PC-9 (cell line): ENCODE data around the gene NATD1. TPM values are rescaled to one million over a fixed set of nuclear protein-coding genes. Genes with fewer than 3 reads are reported as not detected.

Experiments
- BruUV-seq: library from RNA; stranded (reverse); fragments of 400-500 nt; replicated peaks from 2 replicates; lab custom pipeline; 2021; lab: Mats Ljungman, UMichigan
- CTCF ChIA-PET: fragments of 300-600 bp; sonication (Branson Sonifier 250); formaldehyde crosslinking; loops from one replicate; lab custom pipeline; 2022; ENCODE audit warnings: antibody characterized with exemption; lab: Charles Lee
- POLR2A ChIA-PET: fragments of 300-600 bp; sonication (Branson Sonifier 250); formaldehyde crosslinking; loops from one replicate; lab custom pipeline; 2022; ENCODE audit warnings: antibody characterized with exemption; ENCODE audit not compliant: unreplicated experiment; lab: Charles Lee
- DNase-seq, 2 experiments: peaks; one replicate each; pipeline versions ENCODE4 v3.0.0 to v3.0.0-alpha.2; 2015 to 2022; ENCODE audit warnings: mixed read lengths in 1 of 2
- H2AFZ ChIP-seq: fragments of 200-600 bp; sonication (generic); 2 replicates; pipeline ENCODE4 v1.8.1; 2017; ENCODE audit warnings: antibody characterized with exemption
- H3F3A ChIP-seq: fragments of 200-600 bp; sonication (generic); 2 replicates; pipeline ENCODE4 v1.8.1; 2017; ENCODE audit warnings: antibody characterized with exemption, mild to moderate bottlenecking, low read depth; ENCODE audit not compliant: insufficient read depth
- H3K27ac ChIP-seq: fragments of 200-600 bp; sonication (generic); 2 replicates; pipeline ENCODE4 v1.6.1; 2016; ENCODE audit warnings: mixed run types
- H3K27me3 ChIP-seq: fragments of 200-600 bp; sonication (generic); 2 replicates; pipeline ENCODE4 v1.6.1; 2016; ENCODE audit warnings: low read depth, mixed run types; ENCODE audit not compliant: insufficient read depth
- H3K36me3 ChIP-seq: fragments of 200-600 bp; sonication (generic); 2 replicates; pipeline ENCODE4 v1.6.1; 2016; ENCODE audit warnings: low read depth, mixed run types
- H3K4me1 ChIP-seq: fragments of 200-600 bp; sonication (generic); replicated peaks from 2 replicates; pipeline ENCODE4 v1.6.1; 2016; ENCODE audit warnings: mixed run types; ENCODE audit not compliant: insufficient read depth
- H3K4me2 ChIP-seq: fragments of 200-600 bp; sonication (generic); 2 replicates; pipeline ENCODE4 v1.6.1; 2017; ENCODE audit warnings: mixed run types
- H3K4me3 ChIP-seq: fragments of 200-600 bp; sonication (generic); 2 replicates; pipeline ENCODE4 v1.6.1; 2016; ENCODE audit warnings: mixed run types
- H3K79me2 ChIP-seq: fragments of 200-600 bp; sonication (generic); 2 replicates; pipeline ENCODE4 v1.6.1; 2017; ENCODE audit warnings: low read depth, mixed run types
- H3K9me2 ChIP-seq: fragments of 200-600 bp; sonication (generic); 2 replicates; pipeline ENCODE4 v1.8.1; 2017; ENCODE audit warnings: mild to moderate bottlenecking; ENCODE audit not compliant: insufficient read depth
- H3K9me3 ChIP-seq: fragments of 200-600 bp; sonication (generic); 2 replicates; pipeline ENCODE4 v1.8.1; 2016; ENCODE audit warnings: low read depth; ENCODE audit not compliant: insufficient read depth
- H4K20me1 ChIP-seq: fragments of 200-600 bp; sonication (generic); 2 replicates; pipeline ENCODE4 v1.8.1; 2017; ENCODE audit not compliant: insufficient read depth
- EZH2 ChIP-seq: fragments of 200-600 bp; sonication (generic); IDR thresholded peaks from 2 replicates; pipeline ENCODE4 v1.8.0; 2017; ENCODE audit warnings: antibody characterized with exemption, low read depth
- intact Hi-C: fragments of 100-400 bp; cut with micrococcal nuclease; formaldehyde crosslinking; loops from one replicate; pipeline ENCODE4 v1.10.0; 2022; ENCODE audit not compliant: unreplicated experiment
- total RNA-seq: library from RNA; stranded (reverse); gene quantifications from 2 replicates; pipeline ENCODE4 v1.2.3, GENCODE V29; 2021
- TF ChIP-seq, protein P1 (sequence below): fragments of 200-600 bp; sonication (generic); conservative IDR thresholded peaks from 2 replicates; pipeline ENCODE4 v1.6.1; 2017; ENCODE audit warnings: mixed run types, antibody characterized with exemption, mild to moderate bottlenecking, moderate library complexity

NATD1 gene
- total RNA-seq, 1 experiment from 2014 or later = 5.4 TPM

DNA sequence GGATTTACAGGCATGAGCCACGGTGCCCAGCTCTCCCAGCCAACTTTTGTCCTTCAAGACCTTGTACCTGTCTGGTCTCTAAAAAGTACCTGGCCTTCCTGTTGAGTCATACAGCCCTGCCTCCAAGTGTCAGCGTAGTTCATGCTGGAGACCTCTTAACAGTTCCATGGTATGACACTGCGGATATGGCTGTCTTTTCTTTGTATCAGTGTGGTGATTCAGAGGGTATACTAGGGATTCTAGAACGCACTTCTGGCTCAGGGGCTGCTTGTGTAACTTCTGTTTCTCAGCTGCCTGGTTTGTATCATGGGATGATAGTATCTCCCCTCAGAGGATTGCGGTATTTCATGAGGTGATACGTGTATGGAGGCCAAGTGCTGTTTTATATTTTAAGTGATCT is 37.3 kb downstream of the NATD1 start:
- Histone ChIP-seq H3K4me2 (peak overlapping the region; percentile 97), H4K20me1 (peaks cover 23% of the 10 kb centered on the region), H3K79me2 (peaks cover 66% of the 10 kb centered on the region), H3K9me3 (no peaks in the 10 kb centered on the region), H3K27me3 (no peaks in the 10 kb centered on the region), H3K27ac (peak overlapping the region; percentile 20; the same call in 1 of the 2 replicates), H3K36me3 (no peaks in the 10 kb centered on the region), H3K4me3 (peak overlapping the region; percentile 97; the same call in 1 of the 2 replicates), H3K4me1 (peaks cover 32% of the 10 kb centered on the region), H3F3A (0 out of 2 replicates have a peak, but pooled peaks cover 8% of the 10 kb centered on the region), H3K9me2 (no peaks in the 10 kb centered on the region), H2AFZ (no peak overlapping the region)
- CTCF ChIA-PET = no interaction called here
- BruUV-seq = no TSS peak
- intact Hi-C loops = loop anchor here (2.0 to 10.0 kb wide), 3 partner anchors 89 to 189 kb away; partner anchors contain the start of genes DHRS7B and USP22
- DNase-seq = peak; percentile 42 to 61
- TF ChIP-seq, protein P1, sequence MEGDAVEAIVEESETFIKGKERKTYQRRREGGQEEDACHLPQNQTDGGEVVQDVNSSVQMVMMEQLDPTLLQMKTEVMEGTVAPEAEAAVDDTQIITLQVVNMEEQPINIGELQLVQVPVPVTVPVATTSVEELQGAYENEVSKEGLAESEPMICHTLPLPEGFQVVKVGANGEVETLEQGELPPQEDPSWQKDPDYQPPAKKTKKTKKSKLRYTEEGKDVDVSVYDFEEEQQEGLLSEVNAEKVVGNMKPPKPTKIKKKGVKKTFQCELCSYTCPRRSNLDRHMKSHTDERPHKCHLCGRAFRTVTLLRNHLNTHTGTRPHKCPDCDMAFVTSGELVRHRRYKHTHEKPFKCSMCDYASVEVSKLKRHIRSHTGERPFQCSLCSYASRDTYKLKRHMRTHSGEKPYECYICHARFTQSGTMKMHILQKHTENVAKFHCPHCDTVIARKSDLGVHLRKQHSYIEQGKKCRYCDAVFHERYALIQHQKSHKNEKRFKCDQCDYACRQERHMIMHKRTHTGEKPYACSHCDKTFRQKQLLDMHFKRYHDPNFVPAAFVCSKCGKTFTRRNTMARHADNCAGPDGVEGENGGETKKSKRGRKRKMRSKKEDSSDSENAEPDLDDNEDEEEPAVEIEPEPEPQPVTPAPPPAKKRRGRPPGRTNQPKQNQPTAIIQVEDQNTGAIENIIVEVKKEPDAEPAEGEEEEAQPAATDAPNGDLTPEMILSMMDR = no peak
- TF ChIP-seq EZH2 = no peak
- POLR2A ChIA-PET = no interaction called here

DNA sequence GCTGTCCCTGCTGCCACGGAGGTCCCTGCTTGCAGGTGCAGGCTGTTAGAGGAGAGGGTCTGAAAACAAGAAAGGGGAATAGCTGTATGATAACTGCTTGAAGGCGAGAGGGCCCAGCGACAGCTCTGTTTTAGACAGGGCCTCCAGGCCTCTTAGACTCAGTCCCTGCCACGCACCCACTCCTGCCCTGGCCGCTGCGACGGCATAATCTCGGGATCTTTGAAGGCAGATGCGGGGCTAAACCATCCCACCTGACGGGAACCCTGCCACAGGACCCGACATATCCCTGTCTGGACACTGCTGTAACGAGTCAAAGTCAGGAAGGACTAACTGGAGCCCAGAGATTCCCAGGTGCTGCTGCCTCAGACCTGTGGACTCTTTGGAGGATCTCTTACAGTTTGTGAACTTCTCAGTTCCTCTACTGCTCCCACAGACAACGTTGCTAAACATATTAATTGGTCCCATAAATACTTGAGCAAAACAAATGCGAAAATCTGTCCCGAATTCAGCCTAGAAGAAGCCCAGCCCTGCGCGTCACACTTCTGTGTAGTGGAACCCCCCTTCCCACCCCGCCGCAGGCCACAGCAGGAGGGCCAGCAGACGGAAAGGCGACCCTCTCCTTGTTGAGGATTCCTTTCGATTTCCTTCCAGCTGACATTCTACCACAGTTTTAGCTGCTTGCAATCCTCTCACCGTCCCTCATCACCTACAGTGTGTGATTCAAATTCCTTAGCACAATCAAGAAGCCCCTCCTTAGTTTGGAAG is 38.3 kb downstream of the NATD1 start:
- Histone ChIP-seq H3K36me3 (no peaks in the 10 kb centered on the region), H3K79me2 (peaks cover 76% of the 10 kb centered on the region), H3K27me3 (no peaks in the 10 kb centered on the region), H3F3A (0 out of 2 replicates have a peak, but pooled peaks cover 8% of the 10 kb centered on the region), H3K9me2 (no peaks in the 10 kb centered on the region), H4K20me1 (peaks cover 33% of the 10 kb centered on the region), H3K9me3 (no peaks in the 10 kb centered on the region), H3K4me2 (peak overlapping the region; percentile 97), H3K4me1 (peaks cover 32% of the 10 kb centered on the region), H3K27ac (peak overlapping the region; percentile 81), H2AFZ (peak overlapping the region; percentile 90), H3K4me3 (peak overlapping the region; percentile 97)
- TSS peak; percentile 51 for BruUV-seq
- POLR2A ChIA-PET = no interaction called here
- intact Hi-C loops = loop anchor here (1.0 to 10.0 kb wide), 5 partner anchors 42 to 190 kb away; partner anchors contain the start of genes DHRS7B and USP22
- CTCF ChIA-PET = interaction anchor here (0.7 to 0.9 kb wide), 2 partner anchors 86 to 172 kb away, joined by 4 read pairs; no protein-coding TSS in a partner anchor
- TF ChIP-seq EZH2 = no peak
- TF ChIP-seq, protein P1 = no peak
- peak in 1 of 2 experiments; percentile 17 for DNase-seq

DNA sequence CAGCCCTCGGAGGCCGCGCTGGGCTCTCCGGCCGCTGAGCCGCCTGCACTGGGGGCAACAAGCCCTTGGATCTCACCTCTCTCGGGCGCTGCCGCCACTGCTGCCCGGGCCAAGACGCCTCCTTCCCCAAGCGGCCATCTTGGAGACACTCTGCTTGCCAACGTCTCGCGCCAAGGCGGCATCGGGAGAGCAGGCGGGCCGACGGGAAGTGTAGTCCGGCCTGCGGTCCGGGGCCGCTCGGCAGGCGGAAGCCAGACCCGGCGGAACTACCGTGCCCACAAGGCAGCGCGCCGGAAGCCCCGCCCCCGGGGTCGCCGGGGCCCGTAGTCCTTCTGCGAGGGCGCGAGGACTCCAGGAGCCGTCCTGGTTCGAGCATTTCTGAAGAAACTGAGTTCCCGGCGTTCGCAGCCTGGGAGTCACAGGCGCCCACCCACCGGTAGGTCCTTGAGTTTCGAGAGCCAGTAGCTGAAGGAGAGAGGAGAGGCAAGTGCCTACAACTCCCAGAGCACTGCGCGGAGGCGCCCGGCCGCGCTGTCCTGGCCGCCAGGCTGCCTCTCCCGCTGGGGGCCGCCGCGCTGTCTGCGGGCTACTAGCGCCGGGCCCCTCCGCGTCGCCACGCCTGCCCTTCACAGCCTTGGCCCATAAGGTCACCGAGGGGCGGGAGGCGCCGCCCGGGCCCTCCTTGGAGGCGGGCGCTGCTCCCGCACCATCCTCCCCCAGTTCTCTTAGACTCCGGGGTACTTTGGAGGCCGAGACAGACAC is 39.0 kb downstream of the NATD1 start, which contains the start of gene TMEM11:
Gene TMEM11, minus strand, starts transcription at position 147 of the 762 bp plus-strand sequence. Its CDS starts 9 bp downstream, at position 138.
- Histone ChIP-seq H3K79me2 (peaks cover 80% of the 10 kb centered on the region), H4K20me1 (peaks cover 40% of the 10 kb centered on the region), H2AFZ (peak within 1 kb of the TSS; percentile 90), H3K27me3 (no peaks in the 10 kb centered on the region), H3K36me3 (no peaks in the 10 kb centered on the region), H3K4me2 (peak within 1 kb of the TSS; percentile 98), H3K9me2 (no peaks in the 10 kb centered on the region), H3K4me3 (peak within 1 kb of the TSS; percentile 97), H3F3A (0 out of 2 replicates have a peak, but pooled peaks cover 8% of the 10 kb centered on the region), H3K27ac (peak within 1 kb of the TSS; percentile 81), H3K9me3 (no peaks in the 10 kb centered on the region), H3K4me1 (peaks cover 32% of the 10 kb centered on the region)
- POLR2A ChIA-PET = interaction anchor here (0.6 kb wide), 1 partner anchor 71 kb away, joined by 5 read pairs; no protein-coding TSS in a partner anchor
- no peak for TF ChIP-seq EZH2
- TF ChIP-seq, protein P1 = no peak
- intact Hi-C loops = loop anchor here (1.0 to 10.0 kb wide), 5 partner anchors 43 to 191 kb away; partner anchors contain the start of genes DHRS7B and USP22
- peak; percentile 86 to 97 for DNase-seq
- no TSS peak for BruUV-seq
- CTCF ChIA-PET = interaction anchor here (0.9 kb wide), 1 partner anchor 171 kb away, joined by 4 read pairs; no protein-coding TSS in a partner anchor
